Measurements from ENCODE around the gene COL4A3.

The COL4A3 gene

GRCh38 chr2:227320305-227321094, 156.1 kb downstream of the COL4A3 start:
- no peak overlapping the region for H3K4me3 ChIP-seq (ENCODE audit: low read depth, low read length)
- no peak for TF ChIP-seq CTCF (IDR thresholded peaks at IDR 0.05; ENCODE audit: low read depth, low read length, missing control alignments)
- in situ Hi-C loops (cut with HindIII; ENCODE audit: low pct_ligation_motif_present, low sequenced_read_pairs), result no loop called here

DNA sequence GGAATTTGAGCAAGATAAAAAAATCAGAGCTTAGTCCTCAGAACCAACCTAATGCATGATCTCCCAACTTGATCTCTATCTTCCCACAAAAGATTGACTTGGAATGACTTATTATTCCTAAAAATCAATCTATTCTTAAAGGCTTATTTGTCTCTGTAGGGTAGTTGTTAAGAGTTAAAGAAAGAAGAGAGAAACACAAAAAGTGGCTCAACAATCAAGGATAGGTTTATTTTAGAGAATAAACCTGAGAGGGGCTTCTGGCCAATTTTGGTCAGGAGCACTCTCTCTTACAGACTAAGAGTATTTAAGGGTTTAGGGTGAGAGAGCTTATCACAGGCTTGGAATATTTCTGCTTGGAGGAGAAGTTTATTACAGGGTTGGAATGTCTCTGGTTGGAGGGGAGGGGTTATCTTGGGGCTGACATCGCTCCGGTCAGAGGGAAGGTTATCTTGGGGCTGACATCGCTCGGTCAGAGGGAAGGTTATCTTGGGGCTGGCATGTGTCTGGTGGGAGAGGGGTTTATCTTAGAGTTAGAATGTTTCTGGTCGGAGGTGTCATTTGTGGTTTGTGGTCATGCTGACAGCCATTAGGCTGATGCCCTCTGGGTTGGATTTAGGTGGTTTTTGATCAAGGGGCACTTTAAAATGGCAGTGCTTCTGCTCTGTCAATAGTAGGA, 158.2 kb downstream of the COL4A3 start:
- H3K27ac ChIP-seq, result no peak overlapping the region
- no peak overlapping the region for H3K4me3 ChIP-seq (ENCODE audit: low read depth, low read length)
- H3K36me3 ChIP-seq (replicated peaks), result no peaks in the 10 kb centered on the region
- no peaks in the 10 kb centered on the region for H3K27me3 ChIP-seq (replicated peaks)
- in situ Hi-C loops (cut with HindIII; ENCODE audit: low pct_ligation_motif_present, low sequenced_read_pairs), result no loop called here
- no peak for TF ChIP-seq CTCF (IDR thresholded peaks at IDR 0.05; ENCODE audit: low read depth, low read length, missing control alignments)
- no peak for DNase-seq

More at GRCh38 chr2:227320305-227321094, 156.1 kb downstream of the COL4A3 start:
- Histone ChIP-seq H3K27ac (no peak overlapping the region), H3K27me3 (replicated peaks) (no peaks in the 10 kb centered on the region), H3K36me3 (replicated peaks) (no peaks in the 10 kb centered on the region)
- DNase-seq, result no peak

DNA sequence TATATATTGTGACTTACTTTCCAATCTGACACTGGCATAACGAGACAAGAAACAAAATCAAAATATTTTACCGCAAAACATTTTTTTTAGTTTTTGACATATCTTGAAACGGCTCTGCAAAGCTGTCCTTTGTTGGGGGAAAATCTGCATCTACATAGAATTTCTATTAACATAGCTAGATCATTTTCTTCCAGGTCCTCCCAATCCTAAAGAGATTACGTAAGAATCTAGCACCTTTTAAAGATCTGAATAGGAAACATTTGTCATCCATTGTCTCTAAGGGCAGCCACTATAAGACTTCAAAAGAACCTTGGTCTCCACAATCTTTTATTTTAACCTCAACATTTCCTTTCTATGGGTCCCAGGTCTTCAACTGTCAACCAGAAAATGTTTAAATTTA, 159.4 kb downstream of the COL4A3 start:
- Histone ChIP-seq H3K4me3 (ENCODE audit: low read depth, low read length) (no peak overlapping the region), H3K36me3 (replicated peaks) (no peaks in the 10 kb centered on the region), H3K27me3 (replicated peaks) (no peaks in the 10 kb centered on the region), H3K27ac (no peak overlapping the region)
- in situ Hi-C loops (cut with HindIII; ENCODE audit: low pct_ligation_motif_present, low sequenced_read_pairs), result no loop called here
- DNase-seq, result no peak
- no peak for TF ChIP-seq CTCF (IDR thresholded peaks at IDR 0.05; ENCODE audit: low read depth, low read length, missing control alignments)

GRCh38 chr2:227324642-227324994, 160.2 kb downstream of the COL4A3 start:
- no peaks in the 10 kb centered on the region for H3K36me3 ChIP-seq (replicated peaks)
- DNase-seq, result no peak
- TF ChIP-seq CTCF (IDR thresholded peaks at IDR 0.05; ENCODE audit: low read depth, low read length, missing control alignments), result no peak
- peak overlapping the region; percentile 89 for H3K4me3 ChIP-seq (ENCODE audit: low read depth, low read length)
- H3K27me3 ChIP-seq (replicated peaks), result no peaks in the 10 kb centered on the region
- peak overlapping the region; percentile 82 for H3K27ac ChIP-seq
- in situ Hi-C loops (cut with HindIII; ENCODE audit: low pct_ligation_motif_present, low sequenced_read_pairs), result no loop called here

DNA sequence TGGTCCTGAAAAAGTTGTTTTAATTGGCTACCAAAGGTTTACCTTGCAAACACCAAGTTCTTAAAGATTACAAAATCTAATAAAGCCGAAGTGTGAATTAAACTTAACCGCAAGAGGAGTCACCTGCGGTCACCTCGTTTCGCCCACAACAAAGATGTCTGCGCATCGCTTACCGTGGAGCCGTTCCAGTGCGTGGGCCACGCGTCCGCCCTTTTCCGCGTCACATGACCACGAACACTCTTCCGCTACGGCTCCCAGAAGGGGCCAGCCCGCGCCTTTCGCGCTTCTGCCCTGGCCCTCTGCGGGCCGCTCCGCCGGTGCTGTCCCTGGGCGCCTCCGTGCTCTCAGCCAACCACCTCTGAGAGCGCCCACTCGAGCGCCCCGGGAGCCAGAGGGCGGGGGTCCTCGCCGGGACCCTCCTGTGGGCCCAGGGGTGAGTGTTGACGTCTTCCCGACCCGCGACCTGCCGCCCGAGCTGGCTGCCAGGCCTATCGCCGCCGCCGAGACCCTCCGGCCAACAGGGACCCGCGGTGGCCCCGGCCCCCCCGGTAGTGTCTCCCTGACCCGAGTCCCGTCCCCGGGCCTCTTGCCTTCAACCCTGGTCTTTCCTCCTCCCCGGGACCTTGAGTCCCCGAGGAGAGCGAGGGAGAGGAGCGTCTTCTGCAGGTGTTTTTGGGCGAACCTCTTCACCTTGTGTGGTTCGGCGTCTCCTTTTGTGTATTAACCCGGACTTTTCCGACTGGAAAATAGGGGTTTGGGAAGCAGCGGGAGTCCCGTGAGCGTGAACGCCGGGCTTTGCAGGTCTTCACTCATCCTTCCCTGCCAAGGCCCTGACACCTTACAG, 160.8 kb downstream of the COL4A3 start, which contains the start of gene MFF:
MFF (plus strand) TSS at position 257 of the 844 bp plus-strand sequence. CDS start 5,415 bp downstream, outside the sequence.
- Histone ChIP-seq H3K36me3 (replicated peaks) (no peaks in the 10 kb centered on the region), H3K27me3 (replicated peaks) (no peaks in the 10 kb centered on the region), H3K27ac (peak within 1 kb of the TSS; percentile 82), H3K4me3 (ENCODE audit: low read depth, low read length) (peak within 1 kb of the TSS; percentile 89)
- in situ Hi-C loops (cut with HindIII; ENCODE audit: low pct_ligation_motif_present, low sequenced_read_pairs), result no loop called here
- peak; percentile 92 for DNase-seq
- TF ChIP-seq CTCF (IDR thresholded peaks at IDR 0.05; ENCODE audit: low read depth, low read length, missing control alignments), result peak; percentile 11

All from brain microvascular endothelial cell (primary cell).